ENCODE results near the gene PIGW.
"Not testable (repeated sequence)": the region's sequence is repeated elsewhere in the genome, so short reads cannot be mapped to it uniquely, and the experiment has no call there.

The PIGW gene

DNA sequence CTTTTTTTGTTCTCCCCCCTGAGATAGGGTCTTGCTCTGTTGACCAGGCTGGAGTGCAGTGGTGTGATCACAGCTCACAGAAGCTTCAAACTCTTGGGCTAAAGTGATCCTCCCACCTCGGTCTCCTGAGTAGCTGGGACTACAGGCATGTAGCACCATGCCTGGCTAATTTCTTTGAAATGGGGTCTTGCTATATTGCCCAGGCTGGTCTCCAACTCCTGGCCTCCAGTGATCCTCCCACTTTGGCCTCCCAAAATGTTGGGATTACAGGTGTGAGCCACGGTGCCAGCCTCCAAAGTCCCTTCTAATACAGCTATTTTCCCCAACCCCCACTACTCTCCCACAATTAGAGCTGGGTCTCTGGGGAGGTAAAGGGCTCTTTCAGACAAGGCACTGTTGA lies 26.3 kb upstream of the PIGW start:
- DNase-seq, result not testable (repeated sequence)

DNA sequence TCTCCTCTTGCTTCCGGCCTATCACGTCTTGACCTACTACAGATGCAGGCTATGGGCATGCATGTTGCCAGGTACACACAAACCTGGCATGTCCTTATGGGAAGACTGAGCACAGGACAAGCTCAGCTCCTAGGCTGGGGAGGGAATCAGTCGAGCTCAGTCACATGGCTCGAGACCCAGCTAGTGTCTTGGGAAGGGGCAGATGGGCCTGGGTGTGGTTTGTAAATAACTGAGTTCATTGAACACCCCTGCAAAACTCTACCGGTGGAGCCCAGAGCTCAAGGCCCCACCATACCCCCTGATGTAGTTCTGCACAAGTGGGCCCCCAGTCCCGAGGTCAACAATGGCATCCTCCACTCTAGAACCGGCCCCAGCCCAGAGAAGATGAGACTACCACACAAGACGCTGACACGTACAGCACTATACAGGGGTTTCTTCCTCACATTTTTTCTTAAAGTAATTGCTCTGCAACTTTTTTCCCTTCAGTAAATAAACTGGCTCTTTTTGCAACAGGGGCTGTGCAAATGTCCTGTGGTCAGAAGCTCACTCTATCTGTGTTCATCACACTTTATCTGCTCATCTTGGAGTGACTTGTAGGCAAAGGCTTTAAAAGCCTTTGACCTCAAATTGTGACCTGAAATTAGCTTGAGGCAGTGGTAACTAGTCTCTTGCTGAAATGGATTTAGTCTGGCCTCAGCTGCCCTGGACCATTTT lies 25.4 kb upstream of the PIGW start:
- DNase-seq, result no peak

DNA sequence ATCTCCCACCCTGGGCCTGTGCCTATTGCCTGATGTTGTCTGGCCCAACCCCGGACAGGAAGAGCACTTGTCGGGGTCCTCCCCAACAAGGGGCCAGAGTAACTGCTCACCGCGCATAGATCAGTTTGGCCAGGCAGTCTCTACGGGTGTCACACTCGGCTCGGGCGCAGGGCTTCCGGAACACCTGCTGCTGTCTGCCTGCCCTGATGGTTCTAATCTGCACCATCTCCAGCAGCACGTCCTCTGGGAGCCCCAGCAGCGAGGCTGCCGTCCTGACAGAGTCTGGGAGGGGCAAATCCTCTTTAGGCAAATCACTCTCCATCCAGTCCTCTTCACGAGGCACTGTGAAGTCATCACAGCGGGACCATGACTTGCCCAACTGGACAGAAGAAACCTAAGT lies 24.2 kb upstream of the PIGW start:
- no peak for DNase-seq

DNA sequence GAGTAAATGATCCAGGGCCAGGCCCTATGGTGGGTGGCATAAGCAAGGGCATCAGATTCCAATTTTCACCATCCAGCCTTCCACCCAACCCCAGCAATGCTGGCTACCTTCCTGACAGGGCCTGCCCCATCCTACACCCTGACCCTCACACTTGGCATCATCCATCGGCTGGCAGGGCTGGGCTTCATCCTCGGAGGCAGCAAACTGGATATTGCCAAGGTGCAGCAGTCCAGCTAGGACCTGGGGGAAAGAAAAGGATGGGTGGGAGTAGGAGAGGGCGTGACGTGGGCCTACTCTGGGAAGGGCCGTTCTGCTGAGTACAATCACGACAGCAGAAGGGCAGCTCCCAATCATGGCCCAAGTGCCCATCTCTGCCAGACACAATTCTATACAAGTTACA lies 23.6 kb upstream of the PIGW start:
- no peak for DNase-seq

DNA sequence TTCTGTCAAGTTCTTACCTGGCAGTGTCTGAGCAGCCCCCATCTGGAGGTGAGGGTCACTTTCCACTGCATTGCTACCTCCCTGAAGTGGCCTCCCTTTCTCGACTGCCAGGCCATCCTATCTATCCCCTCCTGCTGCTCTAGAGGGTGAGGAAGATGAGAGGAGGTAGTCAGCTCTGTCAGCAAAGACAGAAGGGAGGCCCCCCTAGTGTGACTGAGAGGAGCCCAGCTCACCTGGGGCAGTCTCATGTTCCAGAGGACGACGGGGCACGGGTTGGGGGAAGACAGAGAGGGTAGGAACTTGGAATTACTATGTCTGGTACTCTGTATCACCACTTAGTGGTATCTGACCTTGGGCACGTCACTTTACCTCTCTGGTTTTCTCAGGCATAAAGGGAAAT lies 22.1 kb upstream of the PIGW start:
- DNase-seq, result no peak

DNA sequence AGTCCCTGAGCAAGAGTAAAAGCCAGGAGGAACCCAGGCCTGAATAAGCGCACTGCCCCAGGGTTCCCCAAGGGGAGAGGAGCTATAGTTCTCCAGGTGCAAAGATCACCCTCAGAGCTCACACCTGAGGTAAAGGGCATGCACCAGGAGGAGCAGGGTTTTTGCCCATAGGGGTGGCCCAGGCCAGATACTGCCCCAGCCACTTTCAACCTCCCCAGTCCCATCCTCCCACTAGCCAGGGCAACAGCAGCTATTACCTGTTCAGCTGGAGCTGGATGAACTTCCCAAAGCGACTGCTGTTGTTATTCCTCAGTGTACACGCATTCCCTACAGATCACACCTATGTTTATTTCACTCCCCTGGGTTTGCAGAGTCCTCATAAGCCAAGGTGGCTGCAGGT lies 19.9 kb upstream of the PIGW start:
- no peak for DNase-seq

DNA sequence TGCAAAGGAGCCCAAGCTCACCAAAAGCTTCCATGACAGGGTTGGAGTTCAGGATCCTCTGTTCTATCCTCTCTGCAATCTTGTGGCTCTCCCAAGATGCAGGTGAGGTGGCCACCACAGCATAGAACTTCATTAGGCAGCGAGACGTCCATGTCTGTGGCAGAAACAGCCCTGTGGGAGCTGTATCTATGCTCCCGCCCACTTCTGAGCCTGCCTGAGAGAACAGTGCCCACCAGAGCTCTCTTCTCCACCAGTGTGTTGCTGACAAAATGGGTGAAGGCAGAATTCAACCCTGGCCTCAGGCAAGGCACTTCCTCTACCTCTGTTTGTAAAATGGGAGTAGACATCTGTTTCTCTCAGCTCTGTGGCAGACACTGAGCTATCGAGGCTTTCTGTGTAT lies 18.9 kb upstream of the PIGW start:
- DNase-seq, result no peak

DNA sequence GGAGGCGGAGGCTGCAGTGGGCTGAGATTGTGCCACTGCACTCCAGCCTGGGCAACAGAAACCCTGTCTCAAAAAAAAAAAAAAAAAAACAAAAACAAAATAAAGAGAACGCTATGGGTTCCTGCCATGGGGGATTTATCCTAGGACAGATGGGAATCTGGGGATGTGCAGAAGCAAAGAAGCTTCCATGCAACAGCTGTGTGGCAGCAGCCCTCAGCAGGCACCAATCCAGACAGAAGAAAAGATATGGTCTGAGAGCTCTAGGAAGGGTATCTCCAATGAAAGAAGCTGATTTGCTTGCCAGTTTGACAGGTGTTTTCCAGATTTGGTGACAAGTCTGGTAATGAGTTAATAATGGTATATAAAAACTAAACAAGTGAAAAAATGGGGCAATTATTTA lies 11.7 kb upstream of the PIGW start:
- no peak for DNase-seq

DNA sequence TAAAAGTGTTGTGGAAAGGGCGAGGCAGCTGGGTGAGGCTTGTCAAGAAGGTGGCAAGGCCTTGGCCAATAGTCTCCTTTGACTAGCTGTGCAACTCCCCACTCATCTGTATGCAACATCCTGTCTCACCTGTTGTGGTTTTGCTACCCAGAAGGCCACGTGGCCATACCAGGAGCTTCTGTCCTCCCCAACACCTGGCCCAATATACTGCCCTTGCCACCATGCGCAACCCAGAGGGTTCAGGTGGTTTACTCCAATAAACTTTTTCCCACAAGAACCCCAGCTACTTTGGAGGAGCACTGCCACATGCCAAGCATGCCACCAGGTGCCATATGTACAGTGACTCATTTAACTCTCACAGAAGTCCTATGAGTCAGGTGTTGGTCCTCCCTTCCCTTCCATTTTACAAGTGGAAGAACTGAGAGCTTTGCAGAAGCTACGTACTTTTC lies 10.3 kb upstream of the PIGW start:
- DNase-seq, result no peak

DNA sequence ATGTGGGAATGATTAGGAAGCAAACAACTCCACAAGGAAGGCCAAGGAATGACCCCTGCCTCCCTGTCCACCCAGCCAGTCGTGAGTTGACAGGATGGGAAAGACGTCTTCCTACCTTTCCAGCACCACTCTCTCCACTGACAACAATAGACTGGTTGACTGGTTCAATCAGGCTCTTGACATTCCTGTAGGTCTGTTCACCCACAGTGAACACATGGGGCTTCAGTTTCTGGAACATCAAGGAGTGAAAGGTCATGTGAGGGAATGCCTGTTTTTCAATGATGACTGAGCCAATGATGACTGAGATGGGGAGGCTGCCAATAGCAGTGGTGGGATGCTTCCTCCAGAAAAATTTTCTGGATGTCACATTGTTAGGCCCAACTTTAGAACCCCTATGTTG lies 9.7 kb upstream of the PIGW start:
- DNase-seq, result no peak

DNA sequence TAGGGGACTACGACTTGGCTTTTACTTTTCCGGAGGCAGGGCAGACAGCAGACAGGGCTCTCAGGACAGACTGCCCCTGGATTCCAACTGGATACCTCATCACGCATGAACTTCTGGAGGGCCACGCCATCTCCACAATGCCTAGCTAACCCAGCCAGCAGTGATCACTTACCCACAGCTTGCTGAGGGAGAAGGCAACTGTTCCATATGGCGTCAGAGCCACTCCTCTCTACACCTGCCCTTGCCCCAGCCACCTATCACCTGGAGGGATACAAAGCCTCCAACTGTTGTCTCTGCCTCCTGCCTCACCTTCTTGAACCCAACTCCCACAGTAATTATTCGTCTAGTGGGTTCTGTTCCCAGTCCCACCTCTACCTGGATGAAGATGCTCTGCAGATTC lies 8.9 kb upstream of the PIGW start:
- no peak for DNase-seq

DNA sequence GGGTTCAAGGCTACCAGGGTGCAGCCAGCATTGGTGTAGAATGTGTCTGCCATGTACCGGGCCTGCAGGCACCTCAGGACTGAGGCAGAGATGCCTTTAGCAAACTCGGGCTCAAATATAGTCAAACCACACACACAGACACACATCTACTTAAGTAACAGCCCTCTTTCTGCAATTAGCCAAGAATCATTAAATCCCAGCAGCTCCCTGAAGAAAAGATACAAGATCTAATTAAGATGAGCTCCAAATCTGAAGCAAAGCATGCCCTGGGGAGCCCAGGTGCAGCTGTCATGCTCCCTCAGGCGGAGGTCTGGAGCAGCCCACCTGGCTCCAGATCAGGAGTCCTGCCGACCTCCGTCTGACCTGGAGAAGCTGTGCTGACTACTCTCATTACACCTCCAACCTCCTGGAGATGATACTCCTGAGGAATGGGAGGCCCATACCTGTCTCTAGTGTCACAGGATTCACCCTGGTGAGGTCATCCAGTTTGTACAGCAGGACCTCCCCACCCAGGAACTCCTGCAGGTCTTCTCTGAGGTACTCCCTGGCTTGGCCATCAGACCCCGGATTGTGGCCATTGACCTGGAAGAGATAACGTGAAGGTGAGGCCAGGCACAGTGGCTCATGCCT lies 7.1 kb upstream of the PIGW start:
- no peak for DNase-seq

DNA sequence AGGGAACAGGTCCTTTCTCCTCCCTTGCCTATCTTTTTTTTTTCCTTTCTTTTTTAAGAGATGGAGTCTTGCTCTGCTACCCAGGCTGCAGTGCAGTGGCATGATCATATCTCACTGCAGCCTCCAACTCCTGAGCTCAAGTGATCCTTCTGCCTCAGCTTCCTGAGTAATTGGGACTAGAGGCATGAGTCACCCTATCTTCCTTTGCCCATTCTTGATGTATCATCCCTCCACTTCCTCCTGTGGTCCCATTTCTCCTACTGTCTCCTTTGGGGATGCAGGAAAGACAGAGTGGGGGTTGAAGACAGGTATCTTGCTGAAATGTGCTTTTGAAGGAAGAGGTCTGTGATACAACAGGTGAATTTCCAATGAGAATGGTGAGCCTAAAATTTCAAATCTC lies 5.7 kb upstream of the PIGW start:
- peak; percentile 27 for DNase-seq

DNA sequence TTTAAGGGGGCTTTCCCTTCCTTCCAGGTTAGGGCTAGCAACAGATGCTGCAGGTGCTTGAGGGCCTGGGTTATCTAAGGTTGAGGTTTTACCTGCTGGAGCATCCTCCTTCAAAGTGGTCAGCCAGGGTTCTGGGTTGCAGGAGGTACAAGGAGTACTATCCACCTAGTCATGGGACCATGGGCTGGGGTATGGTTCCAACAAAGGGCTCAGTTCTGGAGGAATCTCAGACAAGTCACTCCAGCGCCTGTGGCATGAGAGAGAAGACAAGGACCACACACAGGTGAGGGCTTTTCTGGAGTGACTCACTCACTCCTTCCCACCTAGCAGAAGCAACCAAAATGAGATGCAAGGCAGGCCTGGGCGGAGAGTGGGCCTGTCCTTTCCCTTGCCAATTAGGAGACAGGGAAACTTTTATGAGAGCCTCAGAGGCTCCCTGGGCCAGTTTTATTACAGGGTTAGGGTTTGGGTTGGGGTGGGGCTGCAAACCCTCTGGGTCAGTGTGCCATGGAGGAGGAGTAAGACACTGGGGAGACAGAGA lies 2.3 kb upstream of the PIGW start:
- DNase-seq, result no peak

DNA sequence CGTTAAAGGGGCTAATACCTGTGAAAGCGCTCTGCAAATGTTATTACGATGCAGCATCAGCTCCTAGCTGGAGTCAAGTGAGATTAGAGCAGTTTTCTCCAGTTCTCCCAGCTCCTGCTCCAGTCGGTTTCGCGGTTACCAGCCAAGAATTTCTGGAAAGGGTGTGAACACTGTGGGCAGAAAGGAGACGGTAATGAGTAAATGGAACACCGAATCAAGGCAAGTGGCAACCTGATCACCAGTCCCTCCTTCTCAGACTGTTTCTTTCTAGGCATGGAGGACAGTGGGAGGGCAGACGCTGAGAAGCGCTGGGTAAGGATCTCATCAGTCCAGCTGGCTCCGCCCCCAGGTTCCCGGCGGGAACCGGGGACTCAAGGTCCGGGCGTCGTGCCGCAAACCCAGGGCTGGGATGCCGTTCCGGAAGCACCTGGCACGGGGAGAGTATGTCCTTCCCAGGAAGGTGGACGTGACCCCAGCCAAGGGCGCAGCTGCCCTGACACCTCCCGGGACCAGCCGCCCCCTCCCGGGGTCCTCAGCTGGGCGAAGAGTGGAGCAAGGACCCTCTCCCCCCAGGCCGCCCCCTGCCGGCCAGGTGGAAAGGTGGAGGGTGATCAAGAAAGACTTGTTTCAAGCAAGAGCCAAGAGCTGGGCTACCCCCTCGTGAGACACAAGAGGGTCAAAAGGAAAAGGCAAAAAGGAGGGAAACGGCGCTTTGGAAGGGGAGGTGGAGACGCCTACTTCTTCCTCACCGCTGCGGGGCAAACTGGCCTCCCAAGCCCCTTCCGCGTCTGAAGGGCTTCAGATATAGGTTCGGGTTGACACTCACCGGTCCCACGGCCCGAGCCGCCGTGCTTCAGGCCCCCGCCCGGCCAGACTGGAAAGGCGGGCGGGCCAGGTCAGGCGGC lies 600 bp upstream of the PIGW start:
- DNase-seq, result peak; percentile 57

DNA sequence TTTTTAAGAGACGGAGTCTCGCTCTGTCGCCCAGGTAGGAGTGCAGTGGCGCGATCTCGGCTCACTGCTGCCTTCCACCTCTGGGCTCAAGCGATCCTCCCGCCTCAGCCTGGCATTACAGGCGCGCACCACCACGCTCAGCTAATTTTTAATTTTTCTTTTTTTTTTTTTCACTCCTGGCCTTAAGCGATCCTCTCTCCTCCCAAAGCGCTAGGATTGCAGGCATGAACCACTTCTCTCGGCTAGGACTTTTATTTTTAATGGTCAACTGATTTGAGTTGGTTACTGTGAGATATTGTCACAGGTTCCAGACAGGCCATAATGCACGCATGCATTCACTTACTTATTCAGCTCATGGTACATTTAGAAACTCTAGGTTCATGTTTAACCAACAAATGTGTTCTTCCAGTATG lies 888 bp downstream of the PIGW start:
- DNase-seq, result no peak

DNA sequence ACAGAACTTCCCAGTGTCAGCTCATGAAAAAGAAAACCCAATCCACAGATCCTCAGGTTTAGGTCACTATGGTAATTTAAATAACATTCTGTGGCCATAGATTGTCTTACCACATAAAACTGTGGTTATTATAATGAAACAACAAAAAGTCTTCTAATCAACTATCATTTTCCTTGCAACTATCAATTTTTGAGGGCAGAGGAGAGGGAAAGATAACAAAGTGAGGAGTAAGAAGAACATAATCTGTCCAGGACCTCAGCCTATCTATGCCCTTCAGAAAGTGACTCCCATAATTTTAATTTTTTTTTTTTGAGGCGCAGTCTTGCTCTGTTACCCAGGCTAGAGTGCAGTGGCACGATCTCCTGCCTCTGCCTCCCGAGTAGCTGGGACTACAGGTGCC lies 5.9 kb downstream of the PIGW start:
- no peak for DNase-seq

DNA sequence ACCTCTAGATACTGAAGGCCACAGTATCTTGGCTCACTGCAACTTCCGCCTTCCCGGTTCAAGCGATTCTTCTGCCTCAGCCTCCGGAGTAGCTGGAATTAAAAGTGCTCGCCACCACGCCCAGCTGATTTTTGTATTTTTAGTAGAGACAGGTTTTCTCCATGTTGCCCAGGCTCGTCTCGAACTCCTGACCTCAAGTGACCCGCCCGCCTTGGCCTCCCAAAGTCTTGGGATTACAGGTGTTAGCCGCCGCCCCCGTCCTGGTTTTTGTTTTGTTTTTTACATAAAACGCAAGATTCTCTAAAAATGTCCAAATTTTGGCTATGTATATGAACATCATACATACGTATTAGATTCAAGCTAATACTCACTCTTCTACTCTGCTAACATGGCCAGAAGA lies 8.0 kb downstream of the PIGW start:
- no peak for DNase-seq

DNA sequence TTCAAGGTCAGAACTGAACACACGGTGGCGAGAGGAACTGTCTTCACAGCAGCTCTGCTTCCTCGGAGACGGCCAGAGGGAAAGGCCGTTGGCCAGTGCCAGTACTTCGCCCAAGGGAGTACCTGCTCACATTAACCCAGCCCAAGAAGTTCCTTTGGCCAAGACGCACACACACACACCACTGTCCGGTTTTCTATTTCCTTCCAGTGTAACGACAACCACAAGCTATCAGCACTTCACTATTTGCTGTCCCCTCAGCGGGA lies 9.2 kb downstream of the PIGW start:
- DNase-seq, result peak; percentile 54

DNA sequence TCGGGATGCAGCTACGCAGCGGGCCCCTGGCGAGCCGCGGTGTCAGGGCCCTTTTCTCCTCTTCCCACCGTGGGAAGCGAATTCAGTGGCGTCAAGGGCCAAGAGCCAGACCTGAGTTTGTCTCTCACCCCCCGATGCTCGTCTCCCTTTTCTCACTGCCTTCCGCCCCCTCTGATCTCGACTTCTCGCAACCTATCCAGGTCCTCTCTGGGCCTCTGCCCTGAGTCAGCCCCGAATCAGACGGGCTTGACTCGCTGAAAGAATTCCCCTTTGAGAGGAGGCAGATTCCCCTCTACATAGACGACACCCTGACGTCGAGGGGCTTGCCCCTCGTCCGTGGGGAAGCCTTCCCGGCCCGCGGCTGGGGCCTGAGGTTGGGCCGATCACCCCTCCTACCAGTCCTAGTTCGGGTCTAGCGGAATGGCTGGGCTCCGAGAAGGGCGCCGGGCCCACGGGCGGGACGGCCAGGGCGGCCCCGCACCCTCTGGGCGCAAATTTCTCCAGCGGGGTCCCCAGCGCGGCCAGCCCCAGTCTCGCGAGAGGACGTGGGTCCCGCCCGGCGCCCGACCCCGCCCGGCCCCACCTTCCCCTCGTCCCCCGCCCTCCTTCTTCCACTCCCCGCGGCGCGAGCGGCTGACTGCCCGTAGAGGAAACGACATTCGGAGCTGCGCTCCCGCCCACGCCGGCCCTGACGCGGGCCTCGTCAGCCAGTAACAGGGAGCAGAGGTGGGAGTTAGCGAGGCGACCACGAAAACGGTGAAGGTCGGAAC lies 9.7 kb downstream of the PIGW start, which contains the start of gene GGNBP2:
Gene GGNBP2, plus strand, starts transcription at position 613 of the 770 bp plus-strand sequence. CDS start 806 bp downstream, outside the sequence.
- DNase-seq, result peak; percentile 96

DNA sequence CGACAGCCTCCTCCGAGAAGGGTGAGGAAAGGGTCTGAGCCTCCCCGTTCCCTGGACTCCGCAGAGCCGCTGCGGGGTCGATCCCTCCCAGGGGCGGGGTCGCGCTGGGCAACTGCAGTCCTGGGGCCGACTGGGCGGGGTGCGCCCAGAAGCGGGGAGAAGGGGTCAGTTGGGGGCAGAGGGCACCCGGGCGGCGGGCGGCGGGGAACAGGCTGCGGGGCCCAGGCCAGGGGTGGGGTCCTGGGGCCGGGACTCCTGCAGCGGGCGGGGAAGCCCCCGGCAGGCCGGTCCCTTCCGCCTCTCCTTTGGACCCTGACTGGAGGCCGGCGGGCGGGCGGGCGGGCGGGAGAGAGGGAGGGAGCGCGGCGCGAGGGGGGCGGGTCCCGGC lies 10.3 kb downstream of the PIGW start:
- no peak for DNase-seq

Measured in fibroblast of skin of scalp (primary cell).